Natural killer cell (primary cell): ENCODE data around the gene PCLAF. TPM values are rescaled to one million over a fixed set of nuclear protein-coding genes. Genes with fewer than 3 reads are reported as not detected.
"Not testable (repeated sequence)": the region's sequence is repeated elsewhere in the genome, so short reads cannot be mapped to it uniquely, and the experiment has no call there.

ENCODE experiments used
- ATAC-seq, 3 donors: fragments of 150-1000 bp in 2 of 3; fragments of 200-7000 bp in 1 of 3; cut with Tn5 transposase; 1 replicate in 1 of 3; 2 replicates in 2 of 3; pipeline ENCODE4 v1.10.0; 2021; ENCODE audit warnings: mild to moderate bottlenecking in 2 of 3, moderate library complexity in 2 of 3
- DNase-seq, 2 donors: peaks; one replicate each; pipeline versions ENCODE4 v3.0.0 to v3.0.0-alpha.2; 2013 to 2021; ENCODE audit warnings: mixed read lengths in 1 of 2
- H3K27ac ChIP-seq: one replicate; pipeline ENCODE4 v1.5.1; 2013; ENCODE audit warnings: mild to moderate bottlenecking, low read length
- H3K27me3 ChIP-seq: one replicate; pipeline ENCODE4 v1.6.1; 2013; ENCODE audit warnings: low read length; ENCODE audit not compliant: control insufficient read depth, insufficient read depth
- H3K36me3 ChIP-seq: one replicate; pipeline ENCODE4 v1.6.1; 2013; ENCODE audit warnings: low read length; ENCODE audit not compliant: control insufficient read depth, insufficient read depth
- H3K4me1 ChIP-seq: one replicate; pipeline ENCODE4 v1.6.1; 2013; ENCODE audit warnings: low read length; ENCODE audit not compliant: control insufficient read depth, insufficient read depth
- H3K4me3 ChIP-seq: one replicate; pipeline ENCODE4 v1.5.1; 2013; ENCODE audit warnings: low read length
- H3K9me3 ChIP-seq: one replicate; pipeline ENCODE4 v1.6.1; 2013; ENCODE audit warnings: low read length; ENCODE audit not compliant: control insufficient read depth, insufficient read depth
- H3K27ac Mint-ChIP-seq, 2 donors: one replicate each; pipeline ENCODE4 v1.8.0; 2022; ENCODE audit warnings: mild to moderate bottlenecking in 2 of 2, mixed read lengths in 2 of 2, moderate library complexity in 1 of 2
- H3K27me3 Mint-ChIP-seq, 2 donors: one replicate each; pipeline ENCODE4 v1.8.0; 2022; ENCODE audit warnings: low read depth in 2 of 2, mixed read lengths in 2 of 2
- H3K36me3 Mint-ChIP-seq: one replicate; pipeline ENCODE4 v1.8.0; 2022; ENCODE audit warnings: mixed read lengths
- H3K4me1 Mint-ChIP-seq, 2 donors: one replicate each; pipeline ENCODE4 v1.8.0; 2022; ENCODE audit warnings: mixed read lengths in 2 of 2
- H3K4me3 Mint-ChIP-seq: one replicate; pipeline ENCODE4 v1.8.0; 2022; ENCODE audit warnings: mild to moderate bottlenecking, moderate library complexity, mixed read lengths
- H3K9me3 Mint-ChIP-seq, 2 donors: one replicate each; pipeline ENCODE4 v1.8.0; 2022; ENCODE audit warnings: mixed read lengths in 2 of 2
- WGBS: methylation state at CpG from one replicate; pipeline ENCODE4 v1.1.7; 2013; ENCODE audit warnings: missing lambda C conversion rate; ENCODE audit not compliant: insufficient coverage; 5-methylcytosine and 5-hydroxymethylcytosine counted together
- intact Hi-C: fragments of 100-400 bp; cut with micrococcal nuclease; formaldehyde crosslinking; loops from one replicate; pipeline ENCODE4 v1.14.2; 2022
- total RNA-seq, 4 donors: library from RNA; stranded (reverse); fragments of 120-200 nt in 1 of 4; gene quantifications; one replicate each; pipeline versions ENCODE4 v1.2.3 to v1.2.4, GENCODE V29; 2013 to 2022
- TF ChIP-seq, protein P1 (sequence below): fragments of 200-600 bp; IDR thresholded peaks from one replicate; pipeline ENCODE4 v1.8.0; 2022; ENCODE audit warnings: antibody characterized with exemption

PCLAF gene
- total RNA-seq, 3 donors from 2014 or later (not counting 1 experiment from before 2014, with no cell fraction given), result 1.4 to 2.2 (median 1.9) TPM

DNA sequence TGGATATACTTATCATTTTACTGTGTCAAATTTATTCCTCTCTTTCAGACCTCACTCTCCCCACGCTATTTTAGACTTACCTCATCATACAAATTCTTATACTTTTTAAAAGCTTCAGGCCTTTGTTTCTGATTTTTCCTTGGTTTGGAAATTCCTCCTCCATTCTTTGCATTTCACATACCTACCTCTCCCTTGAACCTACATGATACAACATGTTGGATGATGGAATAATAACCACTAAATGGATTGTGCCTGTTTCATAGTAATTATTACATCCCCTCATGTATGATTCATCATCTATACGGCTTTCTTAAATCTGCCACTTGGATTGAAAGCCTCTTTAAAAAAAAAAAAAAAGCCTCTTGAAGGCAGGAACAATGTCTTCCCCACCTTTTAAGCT lies 31.0 kb upstream of the PCLAF start:
- no peaks in the 10 kb centered on the region for H3K4me1 ChIP-seq
- H3K27me3 ChIP-seq, result no peaks in the 10 kb centered on the region
- H3K36me3 ChIP-seq, result peaks cover 71% of the 10 kb centered on the region
- peaks cover 26% of the 10 kb centered on the region for H3K36me3 Mint-ChIP-seq
- DNase-seq, result no peak
- H3K27me3 Mint-ChIP-seq, result no peaks in the 10 kb centered on the region
- H3K27ac ChIP-seq, result no peak overlapping the region
- no peaks in the 10 kb centered on the region for H3K9me3 Mint-ChIP-seq
- TF ChIP-seq, protein P1, sequence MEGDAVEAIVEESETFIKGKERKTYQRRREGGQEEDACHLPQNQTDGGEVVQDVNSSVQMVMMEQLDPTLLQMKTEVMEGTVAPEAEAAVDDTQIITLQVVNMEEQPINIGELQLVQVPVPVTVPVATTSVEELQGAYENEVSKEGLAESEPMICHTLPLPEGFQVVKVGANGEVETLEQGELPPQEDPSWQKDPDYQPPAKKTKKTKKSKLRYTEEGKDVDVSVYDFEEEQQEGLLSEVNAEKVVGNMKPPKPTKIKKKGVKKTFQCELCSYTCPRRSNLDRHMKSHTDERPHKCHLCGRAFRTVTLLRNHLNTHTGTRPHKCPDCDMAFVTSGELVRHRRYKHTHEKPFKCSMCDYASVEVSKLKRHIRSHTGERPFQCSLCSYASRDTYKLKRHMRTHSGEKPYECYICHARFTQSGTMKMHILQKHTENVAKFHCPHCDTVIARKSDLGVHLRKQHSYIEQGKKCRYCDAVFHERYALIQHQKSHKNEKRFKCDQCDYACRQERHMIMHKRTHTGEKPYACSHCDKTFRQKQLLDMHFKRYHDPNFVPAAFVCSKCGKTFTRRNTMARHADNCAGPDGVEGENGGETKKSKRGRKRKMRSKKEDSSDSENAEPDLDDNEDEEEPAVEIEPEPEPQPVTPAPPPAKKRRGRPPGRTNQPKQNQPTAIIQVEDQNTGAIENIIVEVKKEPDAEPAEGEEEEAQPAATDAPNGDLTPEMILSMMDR, result no peak
- H3K9me3 ChIP-seq, result no peaks in the 10 kb centered on the region
- H3K27ac Mint-ChIP-seq, result peak overlapping the region in 1 of 2 donors; percentile 2
- no peak overlapping the region for H3K4me3 Mint-ChIP-seq
- H3K4me1 Mint-ChIP-seq, result no peaks in the 10 kb centered on the region
- ATAC-seq, result no peak
- H3K4me3 ChIP-seq, result no peak overlapping the region
- WGBS, result 100% methylated on average over 1 of the region's 2 CpGs
- intact Hi-C loops, result no loop called here

DNA sequence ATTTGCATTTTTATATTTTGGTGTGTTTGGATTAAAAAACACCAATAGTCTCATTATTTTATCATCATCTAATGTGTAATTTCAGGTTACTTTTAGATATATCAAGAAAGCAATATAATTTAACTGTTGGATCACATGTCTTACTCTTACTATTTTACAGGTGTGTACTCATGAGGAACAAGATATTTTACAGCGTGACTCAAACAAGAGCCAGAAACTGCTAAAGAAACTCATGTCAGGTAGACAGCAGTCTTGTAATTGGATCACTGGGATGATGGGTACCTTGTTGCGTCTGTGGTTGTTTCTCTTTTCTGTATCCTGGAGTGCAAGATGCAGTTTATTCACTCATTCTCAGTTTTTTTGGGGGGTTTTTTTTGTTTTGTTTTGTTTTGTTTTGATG lies 19.3 kb upstream of the PCLAF start:
- no peaks in the 10 kb centered on the region for H3K4me1 ChIP-seq
- H3K27me3 Mint-ChIP-seq, result no peaks in the 10 kb centered on the region
- no peak overlapping the region for H3K27ac Mint-ChIP-seq
- no peaks in the 10 kb centered on the region for H3K9me3 ChIP-seq
- peaks cover 62% of the 10 kb centered on the region for H3K36me3 ChIP-seq
- H3K4me1 Mint-ChIP-seq, result no peaks in the 10 kb centered on the region
- no peak overlapping the region for H3K4me3 ChIP-seq
- H3K4me3 Mint-ChIP-seq, result no peak overlapping the region
- intact Hi-C loops, result no loop called here
- ATAC-seq (no peak), DNase-seq (no peak)
- no peak overlapping the region for H3K27ac ChIP-seq
- no peaks in the 10 kb centered on the region for H3K27me3 ChIP-seq
- TF ChIP-seq, protein P1, result no peak
- no peaks in the 10 kb centered on the region for H3K9me3 Mint-ChIP-seq
- 88% methylated on average over 2 of the region's 2 CpGs for WGBS
- H3K36me3 Mint-ChIP-seq, result peaks cover 23% of the 10 kb centered on the region

DNA sequence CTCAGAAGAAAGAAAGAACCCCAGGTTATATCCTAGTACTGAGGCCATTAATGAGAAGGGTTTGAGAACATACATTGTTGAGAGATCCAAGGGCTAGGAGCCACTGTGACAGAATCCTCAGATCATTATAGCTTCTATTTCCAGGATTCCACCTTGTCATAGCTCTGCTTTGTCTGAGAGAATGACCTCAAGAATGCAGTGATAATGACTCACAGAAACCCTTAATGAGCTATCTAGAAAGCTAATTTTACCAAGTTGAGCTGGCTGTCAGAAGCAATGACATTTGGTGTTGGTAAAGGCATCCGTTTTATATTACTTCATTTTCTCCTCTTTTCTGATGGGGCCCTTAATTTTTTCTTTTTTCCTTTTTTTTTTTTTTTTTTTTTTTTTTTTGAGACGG lies 17.3 kb upstream of the PCLAF start:
- H3K4me3 Mint-ChIP-seq, result no peak overlapping the region
- Histone ChIP-seq H3K9me3 (no peaks in the 10 kb centered on the region), H3K4me3 (no peak overlapping the region), H3K4me1 (no peaks in the 10 kb centered on the region), H3K27ac (no peak overlapping the region), H3K36me3 (peaks cover 66% of the 10 kb centered on the region), H3K27me3 (no peaks in the 10 kb centered on the region)
- intact Hi-C loops, result no loop called here
- TF ChIP-seq, protein P1, result no peak
- no peaks in the 10 kb centered on the region for H3K27me3 Mint-ChIP-seq
- no peak for DNase-seq
- 94% methylated on average over 2 of the region's 2 CpGs for WGBS
- H3K9me3 Mint-ChIP-seq, result no peaks in the 10 kb centered on the region
- H3K4me1 Mint-ChIP-seq, result peaks cover 0 to 5% of the 10 kb centered on the region in 2 donors
- no peak for ATAC-seq
- no peak overlapping the region for H3K27ac Mint-ChIP-seq
- peaks cover 34% of the 10 kb centered on the region for H3K36me3 Mint-ChIP-seq

DNA sequence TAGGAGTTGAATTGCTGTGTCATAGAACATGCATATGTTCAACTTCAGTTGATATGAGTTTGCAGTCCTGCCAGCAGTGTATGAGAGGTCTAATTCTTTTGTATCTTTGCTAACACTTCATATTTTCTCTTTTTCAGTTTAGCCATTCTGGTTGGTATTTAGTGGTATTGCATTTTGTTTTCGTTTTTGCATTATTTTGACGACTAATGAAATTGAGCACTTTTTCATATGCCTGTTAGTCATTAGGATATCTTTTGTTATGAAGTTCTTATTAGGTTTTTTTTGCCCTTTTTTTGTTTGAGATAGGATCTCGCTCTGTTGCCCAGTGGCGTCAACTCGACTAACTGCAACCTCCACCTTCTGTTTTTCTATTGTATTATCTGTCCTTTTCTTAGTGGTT lies 15.5 kb upstream of the PCLAF start:
- DNase-seq, result no peak
- Histone ChIP-seq H3K27me3 (no peaks in the 10 kb centered on the region), H3K36me3 (peaks cover 63% of the 10 kb centered on the region), H3K4me3 (no peak overlapping the region), H3K9me3 (no peaks in the 10 kb centered on the region), H3K4me1 (no peaks in the 10 kb centered on the region), H3K27ac (no peak overlapping the region)
- 80% methylated on average over 1 of the region's 5 CpGs for WGBS
- peaks cover 35% of the 10 kb centered on the region for H3K36me3 Mint-ChIP-seq
- H3K4me1 Mint-ChIP-seq, result peaks cover 0 to 11% of the 10 kb centered on the region in 2 donors
- H3K9me3 Mint-ChIP-seq, result no peaks in the 10 kb centered on the region
- no peak overlapping the region for H3K4me3 Mint-ChIP-seq
- no peak for ATAC-seq
- TF ChIP-seq, protein P1, result no peak
- peak overlapping the region in 1 of 2 donors; percentile 24 for H3K27ac Mint-ChIP-seq
- intact Hi-C loops, result no loop called here
- H3K27me3 Mint-ChIP-seq, result no peaks in the 10 kb centered on the region

DNA sequence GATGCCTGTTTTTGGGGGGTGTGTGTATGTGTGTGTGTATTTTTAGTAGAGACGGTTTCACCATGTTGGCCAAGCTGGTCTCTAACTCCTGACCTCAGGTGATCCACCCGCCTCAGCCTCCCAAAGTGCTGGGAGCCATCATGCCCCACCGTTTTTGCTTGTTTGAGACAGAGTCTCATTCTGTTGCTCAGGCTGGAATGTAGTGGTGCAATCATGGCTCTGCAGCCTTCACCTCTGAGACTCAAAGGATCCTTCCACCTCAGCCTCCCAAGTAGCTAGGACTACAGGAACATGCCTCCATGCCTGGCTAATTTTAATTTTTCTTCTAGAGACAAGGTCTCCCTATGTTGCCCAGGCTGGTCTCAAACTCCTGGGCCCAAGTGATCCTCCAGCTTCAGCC lies 11.2 kb upstream of the PCLAF start:
- H3K9me3 Mint-ChIP-seq, H3K27ac ChIP-seq, H3K4me3 ChIP-seq, intact Hi-C loops, H3K9me3 ChIP-seq, DNase-seq, ATAC-seq, H3K27me3 ChIP-seq, H3K27me3 Mint-ChIP-seq, H3K4me3 Mint-ChIP-seq: not testable (repeated sequence)
- peaks cover 33% of the 10 kb centered on the region for H3K36me3 ChIP-seq
- Mint-ChIP-seq H3K36me3 (peaks cover 24% of the 10 kb centered on the region), H3K4me1 (peaks cover 16 to 28% of the 10 kb centered on the region in 2 donors), H3K27ac (peak overlapping the region in 1 of 2 donors; percentile 59)
- peaks cover 10% of the 10 kb centered on the region for H3K4me1 ChIP-seq
- whole genome bisulfite sequencing, result 98% methylated on average over 3 of the region's 3 CpGs
